Astrocyte (in vitro differentiated cells and primary cell): Measurements from ENCODE around the gene CDON. TPM values are rescaled to one million over a fixed set of nuclear protein-coding genes. Genes with fewer than 3 reads are reported as not detected.

Source experiments
- DNase-seq: peaks from one replicate; pipeline ENCODE4 v3.0.0-alpha.2; 2010; ENCODE audit warnings: low read depth
- FAIRE-seq: peaks from 2 replicates; lab custom pipeline; 2011; peaks lifted over from hg19 to GRCh38; lab: Jason Lieb, UNC
- H2AFZ ChIP-seq: 2 replicates; pipeline ENCODE4 v1.6.0; 2012; ENCODE audit warnings: low read depth, low read length, inconsistent platforms
- H3K27ac ChIP-seq: 2 replicates; pipeline ENCODE4 v1.5.1; 2011; ENCODE audit warnings: low read depth, low read length, inconsistent platforms
- H3K27me3 ChIP-seq: 2 replicates; pipeline ENCODE4 v1.6.0; 2011; ENCODE audit warnings: low read length, inconsistent platforms; ENCODE audit not compliant: insufficient read depth
- H3K36me3 ChIP-seq: 2 replicates; pipeline ENCODE4 v1.5.1; 2011; ENCODE audit warnings: low read length, inconsistent platforms; ENCODE audit not compliant: insufficient read depth
- H3K4me1 ChIP-seq: 2 replicates; pipeline ENCODE4 v1.5.1; 2011; ENCODE audit warnings: low read length, inconsistent platforms; ENCODE audit not compliant: insufficient read depth
- H3K4me2 ChIP-seq: 2 replicates; pipeline ENCODE4 v1.6.0; 2012; ENCODE audit warnings: low read length, inconsistent platforms
- H3K4me3 ChIP-seq: 2 replicates; pipeline ENCODE4 v1.5.1; 2011; ENCODE audit warnings: low read depth, mild to moderate bottlenecking, low read length, inconsistent platforms; ENCODE audit not compliant: insufficient read depth
- H3K79me2 ChIP-seq: 2 replicates; pipeline ENCODE4 v1.6.0; 2012; ENCODE audit warnings: mild to moderate bottlenecking, low read length, inconsistent platforms; ENCODE audit not compliant: insufficient read depth
- H3K9ac ChIP-seq: 2 replicates; pipeline ENCODE4 v1.6.0; 2012; ENCODE audit warnings: mild to moderate bottlenecking, low read length, inconsistent platforms
- H3K9me3 ChIP-seq: 2 replicates; pipeline ENCODE4 v1.5.1; 2012; ENCODE audit warnings: low read depth, mild to moderate bottlenecking, low read length, inconsistent platforms; ENCODE audit not compliant: insufficient read depth
- H4K20me1 ChIP-seq: 2 replicates; pipeline ENCODE4 v1.6.0; 2012; ENCODE audit warnings: low read length, inconsistent platforms; ENCODE audit not compliant: insufficient read depth
- H3K27ac Mint-ChIP-seq: one replicate; pipeline ENCODE4 v1.8.0; 2021; ENCODE audit warnings: mild to moderate bottlenecking, mixed read lengths; ENCODE audit not compliant: unreplicated experiment
- H3K27me3 Mint-ChIP-seq: one replicate; pipeline ENCODE4 v1.8.0; 2021; ENCODE audit warnings: low read depth, mixed read lengths; ENCODE audit not compliant: unreplicated experiment
- H3K36me3 Mint-ChIP-seq: one replicate; pipeline ENCODE4 v1.8.0; 2021; ENCODE audit warnings: low read depth, mixed read lengths; ENCODE audit not compliant: unreplicated experiment
- H3K4me1 Mint-ChIP-seq: one replicate; pipeline ENCODE4 v1.8.0; 2021; ENCODE audit warnings: low read depth, mixed read lengths; ENCODE audit not compliant: unreplicated experiment
- H3K4me3 Mint-ChIP-seq: one replicate; pipeline ENCODE4 v1.8.0; 2021; ENCODE audit warnings: mild to moderate bottlenecking, moderate library complexity, mixed read lengths; ENCODE audit not compliant: unreplicated experiment
- H3K9me3 Mint-ChIP-seq: one replicate; pipeline ENCODE4 v1.8.0; 2021; ENCODE audit warnings: mild to moderate bottlenecking, mixed read lengths; ENCODE audit not compliant: unreplicated experiment
- EZH2 ChIP-seq: IDR thresholded peaks from 2 replicates; pipeline ENCODE4 v1.6.1; 2012; ENCODE audit warnings: mild to moderate bottlenecking, low read length, inconsistent platforms; ENCODE audit not compliant: insufficient read depth
- total RNA-seq: library from RNA; stranded (reverse); gene quantifications from 2 replicates; pipeline ENCODE4 v1.2.1, GENCODE V29; 2021
- TF ChIP-seq, protein P1 (sequence below): IDR thresholded peaks from 2 replicates; pipeline ENCODE4 v1.5.1; 2011; ENCODE audit warnings: low read depth, mild to moderate bottlenecking, inconsistent platforms, low read length, moderate library complexity; ENCODE audit not compliant: insufficient read depth

CDON gene
- total RNA-seq, 1 donor from 2014 or later = 15.5 TPM

DNA sequence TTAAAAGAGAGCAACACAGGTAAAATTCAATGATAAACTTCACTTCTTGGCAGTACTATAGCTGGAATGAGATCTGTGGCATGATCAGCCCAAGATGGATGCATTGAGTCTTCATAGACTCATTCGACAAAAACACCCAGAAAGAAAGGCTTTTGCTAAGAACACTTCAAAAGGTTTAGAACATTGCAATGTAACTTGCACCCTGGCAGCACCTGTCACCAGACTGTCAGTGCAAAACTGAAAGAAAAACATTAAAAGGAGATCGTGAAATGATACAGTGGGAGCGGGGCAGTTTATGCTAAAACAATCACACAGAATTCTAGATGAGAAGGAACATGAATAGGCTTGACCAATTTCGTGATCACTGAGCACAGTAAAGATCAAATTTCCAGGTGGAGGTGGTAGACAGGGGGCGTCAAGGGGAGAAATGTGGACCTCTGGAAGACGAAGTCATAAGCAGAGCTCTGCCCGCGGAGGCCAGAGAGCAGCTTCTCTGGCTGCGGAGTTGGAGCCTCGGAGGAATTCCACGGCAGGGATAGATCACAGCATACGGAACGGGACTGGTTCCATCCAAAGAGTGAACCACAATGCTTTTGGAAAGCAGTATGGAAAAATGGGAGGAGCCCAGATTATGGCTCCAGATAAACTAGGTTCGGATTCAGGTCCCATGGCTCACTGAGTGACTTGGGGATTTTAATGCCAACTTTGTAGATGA, 104.9 kb downstream of the CDON start:
- H4K20me1 ChIP-seq = no peaks in the 10 kb centered on the region
- no peak overlapping the region for H3K27ac ChIP-seq
- no peaks in the 10 kb centered on the region for H3K36me3 ChIP-seq
- DNase-seq (no peak), FAIRE-seq (no peak)
- H2AFZ ChIP-seq = no peak overlapping the region
- Mint-ChIP-seq H3K4me1 (peaks cover 8% of the 10 kb centered on the region), H3K9me3 (peaks cover 1% of the 10 kb centered on the region), H3K36me3 (peaks cover 12% of the 10 kb centered on the region), H3K4me3 (no peak overlapping the region), H3K27me3 (no peaks in the 10 kb centered on the region), H3K27ac (no peak overlapping the region)
- no peak overlapping the region for H3K9ac ChIP-seq
- H3K27me3 ChIP-seq = peaks cover under 1% of the 10 kb centered on the region
- no peaks in the 10 kb centered on the region for H3K4me1 ChIP-seq
- no peak for TF ChIP-seq EZH2
- TF ChIP-seq, protein P1, sequence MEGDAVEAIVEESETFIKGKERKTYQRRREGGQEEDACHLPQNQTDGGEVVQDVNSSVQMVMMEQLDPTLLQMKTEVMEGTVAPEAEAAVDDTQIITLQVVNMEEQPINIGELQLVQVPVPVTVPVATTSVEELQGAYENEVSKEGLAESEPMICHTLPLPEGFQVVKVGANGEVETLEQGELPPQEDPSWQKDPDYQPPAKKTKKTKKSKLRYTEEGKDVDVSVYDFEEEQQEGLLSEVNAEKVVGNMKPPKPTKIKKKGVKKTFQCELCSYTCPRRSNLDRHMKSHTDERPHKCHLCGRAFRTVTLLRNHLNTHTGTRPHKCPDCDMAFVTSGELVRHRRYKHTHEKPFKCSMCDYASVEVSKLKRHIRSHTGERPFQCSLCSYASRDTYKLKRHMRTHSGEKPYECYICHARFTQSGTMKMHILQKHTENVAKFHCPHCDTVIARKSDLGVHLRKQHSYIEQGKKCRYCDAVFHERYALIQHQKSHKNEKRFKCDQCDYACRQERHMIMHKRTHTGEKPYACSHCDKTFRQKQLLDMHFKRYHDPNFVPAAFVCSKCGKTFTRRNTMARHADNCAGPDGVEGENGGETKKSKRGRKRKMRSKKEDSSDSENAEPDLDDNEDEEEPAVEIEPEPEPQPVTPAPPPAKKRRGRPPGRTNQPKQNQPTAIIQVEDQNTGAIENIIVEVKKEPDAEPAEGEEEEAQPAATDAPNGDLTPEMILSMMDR = no peak
- no peaks in the 10 kb centered on the region for H3K79me2 ChIP-seq
- no peak overlapping the region for H3K4me3 ChIP-seq
- H3K9me3 ChIP-seq = no peaks in the 10 kb centered on the region
- H3K4me2 ChIP-seq = no peak overlapping the region

DNA sequence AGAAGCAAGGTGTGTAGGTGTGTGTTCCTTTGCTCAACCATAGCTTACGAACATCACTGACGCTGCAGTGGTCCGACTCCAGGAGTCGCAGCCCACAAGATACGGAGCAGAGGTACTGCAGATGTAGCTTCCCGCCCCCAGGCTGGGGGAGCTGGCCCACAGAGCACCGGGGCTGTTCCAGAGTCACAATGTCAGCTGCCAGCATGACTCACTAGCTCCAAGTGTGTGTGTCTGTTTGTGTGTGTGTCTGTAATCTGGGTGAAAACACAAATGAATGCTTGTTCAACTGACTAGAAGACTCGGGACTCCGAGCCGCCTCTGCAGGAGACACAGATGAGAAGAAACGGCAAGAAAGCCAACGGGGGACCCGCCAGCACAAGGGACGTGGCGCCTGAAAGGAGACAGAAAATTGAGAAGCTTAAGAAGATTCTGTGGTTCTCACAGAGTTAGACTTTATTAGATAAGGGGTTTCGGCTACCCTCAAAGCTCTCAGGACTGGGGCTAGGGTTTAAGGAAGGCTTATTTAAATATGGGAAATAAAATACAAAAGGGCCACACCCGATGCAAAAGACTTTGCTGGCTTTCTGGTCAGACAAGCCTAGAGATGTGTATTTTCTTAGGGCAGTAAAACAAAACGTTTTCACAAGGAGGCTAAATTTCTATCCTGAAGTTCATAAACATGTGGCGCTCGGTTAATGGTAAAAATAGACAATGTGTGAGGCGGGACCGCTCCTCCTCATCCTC, 106.1 kb downstream of the CDON start:
- Histone ChIP-seq H3K79me2 (no peaks in the 10 kb centered on the region), H3K36me3 (no peaks in the 10 kb centered on the region), H3K4me2 (no peak overlapping the region), H3K9ac (no peak overlapping the region), H3K4me1 (no peaks in the 10 kb centered on the region), H2AFZ (no peak overlapping the region), H3K9me3 (no peaks in the 10 kb centered on the region), H3K27me3 (peaks cover 4% of the 10 kb centered on the region), H3K4me3 (no peak overlapping the region), H3K27ac (no peak overlapping the region), H4K20me1 (no peaks in the 10 kb centered on the region)
- peaks cover 8% of the 10 kb centered on the region for H3K4me1 Mint-ChIP-seq
- H3K9me3 Mint-ChIP-seq = peaks cover 1% of the 10 kb centered on the region
- DNase-seq (peak; percentile 45), FAIRE-seq (no peak)
- TF ChIP-seq, protein P1 = no peak
- TF ChIP-seq EZH2 = no peak
- no peaks in the 10 kb centered on the region for H3K27me3 Mint-ChIP-seq
- peak overlapping the region; percentile 30 for H3K4me3 Mint-ChIP-seq
- peak overlapping the region; percentile 50 for H3K27ac Mint-ChIP-seq
- H3K36me3 Mint-ChIP-seq = peaks cover 8% of the 10 kb centered on the region

DNA sequence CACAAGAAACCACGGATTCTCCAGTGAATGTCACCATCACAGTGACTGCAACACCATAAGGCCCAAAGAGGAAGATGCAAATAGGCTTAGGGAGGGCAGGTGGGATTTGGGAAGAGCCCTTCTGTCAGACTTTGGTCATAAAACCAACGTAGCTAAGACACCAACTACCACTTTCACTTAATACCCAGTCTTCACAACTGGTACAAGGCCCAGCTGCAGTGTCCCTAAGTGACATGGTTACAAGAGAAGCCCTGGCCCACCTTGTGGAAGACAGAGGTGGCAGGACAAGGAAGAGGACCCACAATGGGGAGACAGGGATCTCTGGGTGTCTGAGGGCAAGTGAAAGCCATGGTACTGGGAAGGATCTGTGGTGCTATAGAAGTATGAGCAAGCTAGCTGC, 106.8 kb downstream of the CDON start:
- no peak for FAIRE-seq
- no peak overlapping the region for H3K4me3 Mint-ChIP-seq
- H3K27me3 Mint-ChIP-seq = peaks cover 2% of the 10 kb centered on the region
- no peaks in the 10 kb centered on the region for H3K36me3 ChIP-seq
- DNase-seq = no peak
- H3K9me3 ChIP-seq = no peaks in the 10 kb centered on the region
- H3K4me1 ChIP-seq = no peaks in the 10 kb centered on the region
- peaks cover 8% of the 10 kb centered on the region for H3K4me1 Mint-ChIP-seq
- H3K9ac ChIP-seq = no peak overlapping the region
- peaks cover 1% of the 10 kb centered on the region for H3K9me3 Mint-ChIP-seq
- TF ChIP-seq, protein P1 = no peak
- TF ChIP-seq EZH2 = no peak
- H3K79me2 ChIP-seq = no peaks in the 10 kb centered on the region
- no peak overlapping the region for H3K27ac ChIP-seq
- peaks cover 4% of the 10 kb centered on the region for H3K36me3 Mint-ChIP-seq
- no peak overlapping the region for H3K4me3 ChIP-seq
- H3K4me2 ChIP-seq = no peak overlapping the region
- no peak overlapping the region for H2AFZ ChIP-seq
- no peaks in the 10 kb centered on the region for H4K20me1 ChIP-seq
- H3K27ac Mint-ChIP-seq = peak overlapping the region; percentile 50
- H3K27me3 ChIP-seq = peaks cover 4% of the 10 kb centered on the region
